Left lobe of liver (tissue), 2 donors: ENCODE measurements around the gene LIPN. TPM values are rescaled to one million over a fixed set of nuclear protein-coding genes. Genes with fewer than 3 reads are reported as not detected.
"Not testable (repeated sequence)": the region's sequence is repeated elsewhere in the genome, so short reads cannot be mapped to it uniquely, and the experiment has no call there.

ENCODE experiments used
- ATAC-seq: fragments of 200-7000 bp; cut with Tn5 transposase; one replicate; pipeline ENCODE4 v1.9.1; 2020; ENCODE audit warnings: mild to moderate bottlenecking, moderate library complexity
- DNase-seq: peaks from one replicate; pipeline ENCODE4 v3.0.0-alpha.2; 2020; ENCODE audit warnings: low spot score
- total RNA-seq: library from RNA; stranded (reverse); gene quantifications from one replicate; pipeline ENCODE4 v1.2.1, GENCODE V29; 2021
- donor health status: DM: no; HTN: no; CAD: no; lungs with moderate emphysema.
- donor health status: DM: no; HTN: yes; CAD: no.

LIPN gene, protein sequence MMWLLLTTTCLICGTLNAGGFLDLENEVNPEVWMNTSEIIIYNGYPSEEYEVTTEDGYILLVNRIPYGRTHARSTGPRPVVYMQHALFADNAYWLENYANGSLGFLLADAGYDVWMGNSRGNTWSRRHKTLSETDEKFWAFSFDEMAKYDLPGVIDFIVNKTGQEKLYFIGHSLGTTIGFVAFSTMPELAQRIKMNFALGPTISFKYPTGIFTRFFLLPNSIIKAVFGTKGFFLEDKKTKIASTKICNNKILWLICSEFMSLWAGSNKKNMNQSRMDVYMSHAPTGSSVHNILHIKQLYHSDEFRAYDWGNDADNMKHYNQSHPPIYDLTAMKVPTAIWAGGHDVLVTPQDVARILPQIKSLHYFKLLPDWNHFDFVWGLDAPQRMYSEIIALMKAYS
- not detected for total RNA-seq

DNA sequence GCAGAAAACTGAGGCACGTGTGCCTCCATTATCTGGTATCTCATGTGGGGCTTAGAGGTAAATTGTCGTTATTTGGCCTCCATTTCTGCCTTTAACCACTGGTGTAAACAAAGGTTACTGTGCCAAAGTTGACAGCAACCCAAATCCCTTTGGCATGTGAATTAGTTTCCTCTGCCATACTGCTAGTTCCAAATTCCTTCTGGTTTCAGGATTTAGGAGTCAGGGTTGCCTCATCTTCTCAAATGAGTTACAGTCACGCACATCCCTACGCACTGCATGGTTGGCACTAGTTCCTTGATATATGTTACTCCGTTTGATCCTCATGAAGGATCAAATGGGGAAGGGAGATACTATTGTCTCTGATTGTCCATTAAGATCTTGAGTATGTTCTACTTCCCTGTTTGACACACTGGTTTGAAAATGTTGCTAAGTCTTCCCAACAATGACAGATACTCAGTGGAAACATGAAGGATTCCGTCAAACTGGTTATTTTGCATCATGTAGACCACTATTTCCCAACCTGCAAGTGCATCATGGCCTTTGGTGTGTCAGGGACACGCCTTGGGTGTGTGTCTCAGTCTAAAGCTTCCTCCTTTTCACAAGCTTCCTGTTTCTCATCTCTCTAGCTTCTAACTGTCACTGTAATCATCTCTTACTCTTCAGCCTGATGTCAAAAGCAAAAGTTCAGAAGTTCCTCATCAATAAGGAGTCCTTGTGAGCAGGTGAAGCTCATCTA, at the start of gene LIPN:
LIPN (plus strand) TSS at position 655 of the 736 bp plus-strand sequence. CDS start 1,386 bp downstream, outside the sequence.
- ATAC-seq (no peak), DNase-seq (no peak)

GRCh38 chr10:88715517-88715916, 44.3 kb upstream of the LIPN start:
- no peak for DNase-seq
- no peak for ATAC-seq

GRCh38 chr10:88721392-88721791, 38.4 kb upstream of the LIPN start:
- ATAC-seq = no peak
- DNase-seq = no peak

GRCh38 chr10:88725798-88726197, 34.0 kb upstream of the LIPN start:
- no peak for DNase-seq
- ATAC-seq = no peak

GRCh38 chr10:88728107-88728763, 31.6 kb upstream of the LIPN start:
- ATAC-seq (no peak), DNase-seq (no peak)

DNA sequence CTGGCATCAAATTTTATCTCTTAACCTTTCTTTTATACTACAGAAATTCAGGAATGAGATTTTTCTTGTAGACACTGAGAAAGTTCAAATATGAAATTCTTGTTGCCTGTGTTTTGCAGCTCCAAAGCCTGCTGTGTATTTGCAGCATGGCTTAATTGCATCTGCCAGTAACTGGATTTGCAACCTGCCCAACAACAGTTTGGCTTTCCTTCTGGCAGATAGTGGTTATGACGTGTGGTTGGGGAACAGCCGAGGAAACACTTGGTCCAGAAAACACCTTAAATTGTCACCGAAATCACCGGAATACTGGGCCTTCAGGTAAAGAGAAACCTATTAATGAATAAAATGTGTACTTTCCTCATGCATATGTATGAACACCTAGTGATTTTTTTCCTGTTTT, 29.0 kb upstream of the LIPN start:
- DNase-seq (no peak), ATAC-seq (no peak)

- DNase-seq (no peak), ATAC-seq (no peak)
Measured at GRCh38 chr10:88731296-88731695, 28.5 kb upstream of the LIPN start.

GRCh38 chr10:88733215-88733614, 26.6 kb upstream of the LIPN start:
- ATAC-seq (no peak), DNase-seq (no peak)

- DNase-seq (no peak), ATAC-seq (no peak)
Measured at GRCh38 chr10:88735661-88736060, 24.2 kb upstream of the LIPN start.

- not testable (repeated sequence) for ATAC-seq, DNase-seq
Measured at GRCh38 chr10:88741921-88742320, 17.9 kb upstream of the LIPN start.

DNA sequence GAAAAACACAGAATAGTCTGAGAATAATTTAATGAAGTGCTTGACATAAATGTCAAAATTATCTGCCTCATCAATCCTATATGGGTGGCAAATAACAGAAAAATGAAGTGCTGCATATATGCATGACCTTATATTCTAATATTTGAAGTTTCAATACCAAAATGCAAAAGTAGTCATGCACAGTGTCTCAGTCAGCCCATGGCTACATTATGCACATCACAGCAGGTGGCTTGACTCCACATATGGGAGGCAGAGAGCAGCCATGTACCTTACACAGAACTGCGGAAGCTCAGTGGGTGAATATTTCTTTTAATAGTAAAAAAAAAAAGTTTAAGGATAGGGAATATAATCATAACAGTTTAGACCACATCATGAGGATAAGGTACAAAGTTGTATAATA, 17.4 kb upstream of the LIPN start:
- ATAC-seq = no peak
- DNase-seq = no peak

DNA sequence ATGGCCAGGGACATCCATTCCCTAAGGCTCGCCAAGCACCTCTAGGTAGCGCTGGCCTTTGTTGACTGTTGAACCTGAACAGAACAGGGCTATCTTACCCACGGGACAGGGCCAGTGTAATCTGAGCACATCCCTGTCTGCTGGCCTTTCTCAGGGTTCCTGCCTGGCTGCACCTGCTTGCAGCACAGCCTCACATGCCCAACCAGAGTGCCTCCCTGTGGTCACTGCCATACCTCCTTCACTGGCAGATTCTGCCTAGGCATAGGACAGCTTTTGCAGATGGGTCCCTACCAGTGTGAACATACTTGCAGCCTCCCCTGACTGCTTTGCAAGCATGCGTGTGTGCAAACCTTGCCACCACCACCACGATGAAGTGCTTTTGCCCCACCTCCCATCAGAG, 15.8 kb upstream of the LIPN start:
- DNase-seq (no peak), ATAC-seq (no peak)

GRCh38 chr10:88745633-88746032, 14.2 kb upstream of the LIPN start:
- no peak for ATAC-seq
- no peak for DNase-seq

DNA sequence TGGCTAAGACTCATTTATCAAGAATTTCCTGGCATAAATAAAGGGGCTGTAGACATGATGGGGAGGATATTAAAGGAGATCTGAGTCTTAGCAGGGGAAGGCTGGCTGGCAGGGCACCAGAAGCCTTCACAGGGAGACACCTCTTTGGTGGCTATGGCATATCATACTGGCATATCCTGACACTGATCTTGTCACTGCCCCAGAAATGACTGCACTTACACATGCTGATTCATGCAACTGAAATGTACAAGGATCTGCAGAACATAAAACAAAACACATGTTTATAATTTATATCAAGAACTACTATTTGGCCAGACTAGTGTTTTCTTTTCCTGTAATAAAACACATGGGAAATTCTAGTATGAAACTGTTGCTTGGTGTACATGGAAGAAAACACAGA, 5.5 kb upstream of the LIPN start:
- ATAC-seq (no peak), DNase-seq (no peak)

DNA sequence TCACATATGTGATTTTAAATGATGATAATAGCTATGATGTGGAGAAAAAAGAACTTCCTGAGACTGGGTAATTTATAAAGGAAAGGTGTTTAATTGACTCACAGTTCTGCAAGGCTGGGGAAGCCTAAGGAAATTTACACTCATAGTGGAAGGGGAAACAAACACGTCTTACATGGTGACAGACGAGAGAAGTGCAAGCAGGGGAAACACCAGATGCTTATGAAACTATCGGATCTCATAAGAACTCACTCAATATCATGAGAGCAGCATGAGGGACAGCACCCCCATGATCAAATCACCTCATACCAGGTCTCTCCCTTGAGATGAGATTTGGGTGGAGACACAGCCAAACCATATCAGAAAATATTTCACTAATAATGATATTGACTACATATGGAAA, 4.1 kb upstream of the LIPN start:
- DNase-seq (no peak), ATAC-seq (no peak)

DNA sequence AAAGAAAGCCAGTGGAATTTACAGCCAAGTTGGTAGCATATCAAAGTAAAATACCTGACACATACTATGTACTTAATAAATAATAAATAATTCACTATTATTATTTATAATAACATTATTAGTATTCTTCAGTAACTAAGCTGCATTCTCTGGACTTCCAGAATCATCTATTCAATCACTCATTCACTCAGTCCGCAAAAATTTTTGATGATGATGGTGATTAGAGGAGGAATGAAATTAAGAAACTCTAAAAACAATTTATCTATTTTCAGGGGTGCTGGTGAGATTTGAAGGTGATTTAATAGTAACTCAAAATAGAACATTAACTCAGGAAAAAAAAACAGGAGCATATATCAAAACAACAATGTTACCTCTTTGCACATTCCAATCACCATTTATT, 3.2 kb upstream of the LIPN start:
- no peak for ATAC-seq
- DNase-seq = no peak

GRCh38 chr10:88762906-88763305, 3.1 kb downstream of the LIPN start:
- DNase-seq (no peak), ATAC-seq (no peak)

DNA sequence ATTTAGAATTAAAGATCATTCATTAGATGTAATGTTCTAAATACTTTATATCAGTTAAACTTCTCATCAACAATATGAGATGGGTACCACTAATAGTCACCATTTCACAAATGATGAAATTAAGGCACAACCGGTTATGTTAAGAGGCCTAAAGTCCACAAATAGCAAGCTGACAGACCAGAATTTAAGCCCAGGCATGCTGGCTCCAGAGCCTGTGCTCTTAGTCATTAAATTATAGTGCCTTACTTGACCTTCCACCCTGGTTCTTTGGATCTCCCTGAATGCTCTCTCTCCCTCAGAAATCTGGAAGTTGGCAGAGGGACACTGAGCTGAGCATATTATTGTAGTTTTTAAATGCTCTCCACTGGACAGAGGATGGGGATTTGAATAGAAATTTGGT, 3.6 kb downstream of the LIPN start:
- ATAC-seq = no peak
- DNase-seq = no peak

DNA sequence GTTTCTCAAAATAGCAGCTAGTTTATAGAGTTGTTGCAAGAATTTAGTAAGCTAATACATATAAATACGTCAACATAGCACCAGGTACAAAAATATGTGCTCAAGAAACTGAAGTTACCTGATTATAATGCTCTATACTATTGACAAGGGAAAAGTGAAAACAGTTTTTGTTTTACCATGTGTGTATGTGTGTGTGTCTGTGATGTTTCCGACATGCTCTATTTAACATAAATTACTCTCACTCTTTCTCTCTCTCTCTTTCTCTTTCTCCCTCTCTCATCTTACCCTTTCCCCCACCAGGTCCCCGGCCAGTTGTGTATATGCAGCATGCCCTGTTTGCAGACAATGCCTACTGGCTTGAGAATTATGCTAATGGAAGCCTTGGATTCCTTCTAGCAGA, 4.3 kb downstream of the LIPN start:
- ATAC-seq (no peak), DNase-seq (no peak)

DNA sequence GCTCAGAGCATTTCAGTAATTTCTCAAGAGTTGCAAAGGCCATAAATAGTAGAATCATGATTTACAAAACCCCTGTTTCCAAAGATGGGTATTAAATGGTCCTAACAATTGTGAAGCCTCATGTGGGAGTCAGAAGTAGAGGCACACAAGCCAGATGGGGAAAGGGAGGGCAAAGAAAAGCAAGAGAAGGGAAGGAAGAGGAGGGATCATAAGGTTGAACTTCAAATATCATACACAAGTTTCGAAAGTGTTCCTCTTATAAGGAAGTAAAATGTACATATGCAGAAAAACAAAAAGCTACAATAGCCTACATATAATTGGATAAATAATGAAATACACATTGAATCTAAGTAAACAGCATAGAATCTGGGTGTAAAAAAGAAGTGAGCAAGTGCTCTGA, 6.0 kb downstream of the LIPN start:
- DNase-seq (no peak), ATAC-seq (no peak)

DNA sequence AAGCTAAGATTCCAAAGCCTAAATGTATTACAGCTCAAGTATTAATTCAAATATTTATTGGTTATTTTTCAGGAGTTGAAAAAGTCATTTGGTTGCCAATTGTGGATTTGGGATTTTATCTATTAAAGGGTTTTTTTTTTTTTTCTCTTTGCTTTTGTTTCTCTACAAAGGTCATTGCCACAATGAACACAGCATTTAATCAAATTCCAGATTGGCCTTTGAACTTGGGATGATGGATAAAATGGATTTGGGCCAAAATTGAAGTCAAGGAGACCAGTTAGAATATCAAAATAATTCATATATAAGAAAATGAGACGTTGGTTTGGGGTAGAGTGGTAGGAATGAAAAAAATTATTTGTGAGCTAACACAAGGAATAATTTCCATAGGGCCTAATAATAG, 9.6 kb downstream of the LIPN start:
- DNase-seq = no peak
- ATAC-seq = no peak

DNA sequence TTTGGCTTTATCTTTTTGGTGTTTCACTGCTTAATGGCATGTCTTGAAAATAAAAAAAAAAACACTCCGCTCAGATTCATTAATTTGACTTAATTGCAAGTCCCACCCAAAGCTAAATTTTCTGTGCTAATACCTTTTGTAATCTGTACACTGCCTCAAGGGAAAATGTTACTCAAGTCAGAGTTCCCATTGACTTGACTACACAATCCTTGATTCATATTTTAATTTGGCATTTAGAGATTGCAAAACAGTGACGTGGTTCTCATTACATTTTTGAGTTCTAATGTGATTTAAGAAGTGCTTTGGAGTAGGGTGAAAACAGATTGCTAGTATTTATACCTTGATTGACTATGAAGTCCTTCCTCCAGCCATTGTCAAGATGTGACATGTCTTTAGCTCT, 21.4 kb downstream of the LIPN start:
- no peak for ATAC-seq
- no peak for DNase-seq
